ENCODE results near the gene ACIN1. TPM values are rescaled to one million over a fixed set of nuclear protein-coding genes. Genes with fewer than 3 reads are reported as not detected.

The ACIN1 gene
- total and polyA plus RNA-seq, 10 of the 15 experiments (the other 5 are each of a cell fraction or from before 2014, with no cell fraction given), result 4.3 to 148 (median 93.4) TPM

DNA sequence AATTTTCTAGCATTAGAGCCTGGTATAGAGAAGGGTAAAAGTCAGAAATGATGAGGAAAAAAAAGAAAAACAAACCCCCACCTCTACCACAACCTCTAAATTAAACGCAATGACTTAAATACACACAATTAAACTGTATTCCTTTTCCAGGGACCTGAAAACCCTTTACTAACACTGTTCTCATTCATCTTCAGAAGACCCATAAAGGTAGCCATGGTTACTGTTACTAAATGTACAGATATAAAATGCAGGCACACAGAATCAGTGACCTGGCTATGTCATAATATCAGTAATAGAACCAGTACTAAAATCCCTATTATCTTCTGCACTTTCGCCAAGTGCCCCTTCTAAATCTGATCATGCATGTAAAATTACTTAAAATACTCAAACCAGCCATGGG is 1.4 kb downstream of the ACIN1 start:
- ChIA-PET RAD21 (ENCODE audit: unreplicated experiment) (interaction anchor here (1.7 to 2.5 kb wide), 5 partner anchors 11 to 107 kb away, joined by 5 to 23 read pairs (median 9); no protein-coding TSS in a partner anchor), SMC1A (ENCODE audit: uncharacterized antibody, unreplicated experiment) (interaction anchor here (1.6 to 3.0 kb wide), 4 partner anchors 16 to 99 kb away, joined by 6 to 15 read pairs (median 13); no protein-coding TSS in a partner anchor), CTCF (interaction anchor here (1.0 to 3.7 kb wide), 7 partner anchors 17 to 228 kb away, joined by 3 to 65 read pairs (median 36); partner anchors contain the start of genes CEBPE, PABPN1 and PRMT5), POLR2A (interaction anchor here (1.0 kb wide), 1 partner anchor 13 kb away, joined by 6 read pairs; no protein-coding TSS in a partner anchor)
- Histone ChIP-seq H3K4me2 (ENCODE audit: control insufficient read depth, insufficient read depth) (peak overlapping the region; percentile 88), H3K79me2 (ENCODE audit: control insufficient read depth, insufficient read depth, low read length) (peaks cover 58% of the 10 kb centered on the region), H3K27ac (ENCODE audit: control insufficient read depth, insufficient read depth) (peak overlapping the region; percentile 99), H2AFZ (ENCODE audit: control insufficient read depth, low read depth, low read length) (no peak overlapping the region), H3K27me3 (replicated peaks in 1 of 2; ENCODE audit: control insufficient read depth in 2 of 2, insufficient read depth in 2 of 2, low read length in 1 of 2) (no peaks in the 10 kb centered on the region), H4K20me1 (ENCODE audit: control insufficient read depth, insufficient read depth) (0 out of 2 replicates have a peak, but pooled peaks cover 7% of the 10 kb centered on the region), H3K4me3 (peak overlapping the region; percentile 92), H3K9ac (ENCODE audit: control insufficient read depth, insufficient read depth, low read length) (peak overlapping the region; percentile 91), H3K9me3 (replicated peaks; ENCODE audit: control insufficient read depth, insufficient read depth, low read length) (no peaks in the 10 kb centered on the region), H3K36me3 (ENCODE audit: control insufficient read depth in 2 of 2, insufficient read depth in 2 of 2, low read length in 1 of 2) (peaks cover 3 to 32% of the 10 kb centered on the region in 2 experiments), H3K4me1 (ENCODE audit: control insufficient read depth, insufficient read depth, low read length) (peaks cover 3% of the 10 kb centered on the region; the same call in 1 of the 2 replicates)
- in situ Hi-C loops (cut with MboI) (no loop called here), intact Hi-C loops (cut with micrococcal nuclease; ENCODE audit: unreplicated experiment) (no loop called here)
- 50% methylated on average over 2 of the region's 2 CpGs for WGBS (ENCODE audit: insufficient coverage, insufficient replicate concordance, low lambda C conversion rate, missing lambda C conversion rate)
- no peak for DNase-seq (ENCODE audit: low read depth, low spot score)
- TF ChIP-seq WRNIP1 (IDR thresholded peaks at IDR 0.05; ENCODE audit: borderline replicate concordance, low read depth, low read length) (no peak), TAF1 (IDR thresholded peaks at IDR 0.05; ENCODE audit: borderline replicate concordance, low read depth, low read length) (no peak), DPF2 (IDR thresholded peaks at IDR 0.05) (no peak), POLR2A (IDR thresholded peaks at IDR 0.05; ENCODE audit: low read depth, low read length) (no peak), ZBED1 (IDR thresholded peaks at IDR 0.05; ENCODE audit: borderline replicate concordance) (no peak), NR2F1 (conservative IDR thresholded peaks at IDR 0.05) (no peak)
- TF ChIP-seq, protein P1, sequence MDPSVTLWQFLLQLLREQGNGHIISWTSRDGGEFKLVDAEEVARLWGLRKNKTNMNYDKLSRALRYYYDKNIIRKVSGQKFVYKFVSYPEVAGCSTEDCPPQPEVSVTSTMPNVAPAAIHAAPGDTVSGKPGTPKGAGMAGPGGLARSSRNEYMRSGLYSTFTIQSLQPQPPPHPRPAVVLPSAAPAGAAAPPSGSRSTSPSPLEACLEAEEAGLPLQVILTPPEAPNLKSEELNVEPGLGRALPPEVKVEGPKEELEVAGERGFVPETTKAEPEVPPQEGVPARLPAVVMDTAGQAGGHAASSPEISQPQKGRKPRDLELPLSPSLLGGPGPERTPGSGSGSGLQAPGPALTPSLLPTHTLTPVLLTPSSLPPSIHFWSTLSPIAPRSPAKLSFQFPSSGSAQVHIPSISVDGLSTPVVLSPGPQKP (IDR thresholded peaks at IDR 0.05; ENCODE audit: low read depth, low read length), result no peak
- TF ChIP-seq, protein P2, sequence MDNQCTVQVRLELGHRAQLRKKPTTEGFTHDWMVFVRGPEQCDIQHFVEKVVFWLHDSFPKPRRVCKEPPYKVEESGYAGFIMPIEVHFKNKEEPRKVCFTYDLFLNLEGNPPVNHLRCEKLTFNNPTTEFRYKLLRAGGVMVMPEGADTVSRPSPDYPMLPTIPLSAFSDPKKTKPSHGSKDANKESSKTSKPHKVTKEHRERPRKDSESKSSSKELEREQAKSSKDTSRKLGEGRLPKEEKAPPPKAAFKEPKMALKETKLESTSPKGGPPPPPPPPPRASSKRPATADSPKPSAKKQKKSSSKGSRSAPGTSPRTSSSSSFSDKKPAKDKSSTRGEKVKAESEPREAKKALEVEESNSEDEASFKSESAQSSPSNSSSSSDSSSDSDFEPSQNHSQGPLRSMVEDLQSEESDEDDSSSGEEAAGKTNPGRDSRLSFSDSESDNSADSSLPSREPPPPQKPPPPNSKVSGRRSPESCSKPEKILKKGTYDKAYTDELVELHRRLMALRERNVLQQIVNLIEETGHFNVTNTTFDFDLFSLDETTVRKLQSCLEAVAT (IDR thresholded peaks at IDR 0.05), result no peak
- TF ChIP-seq, protein P3, sequence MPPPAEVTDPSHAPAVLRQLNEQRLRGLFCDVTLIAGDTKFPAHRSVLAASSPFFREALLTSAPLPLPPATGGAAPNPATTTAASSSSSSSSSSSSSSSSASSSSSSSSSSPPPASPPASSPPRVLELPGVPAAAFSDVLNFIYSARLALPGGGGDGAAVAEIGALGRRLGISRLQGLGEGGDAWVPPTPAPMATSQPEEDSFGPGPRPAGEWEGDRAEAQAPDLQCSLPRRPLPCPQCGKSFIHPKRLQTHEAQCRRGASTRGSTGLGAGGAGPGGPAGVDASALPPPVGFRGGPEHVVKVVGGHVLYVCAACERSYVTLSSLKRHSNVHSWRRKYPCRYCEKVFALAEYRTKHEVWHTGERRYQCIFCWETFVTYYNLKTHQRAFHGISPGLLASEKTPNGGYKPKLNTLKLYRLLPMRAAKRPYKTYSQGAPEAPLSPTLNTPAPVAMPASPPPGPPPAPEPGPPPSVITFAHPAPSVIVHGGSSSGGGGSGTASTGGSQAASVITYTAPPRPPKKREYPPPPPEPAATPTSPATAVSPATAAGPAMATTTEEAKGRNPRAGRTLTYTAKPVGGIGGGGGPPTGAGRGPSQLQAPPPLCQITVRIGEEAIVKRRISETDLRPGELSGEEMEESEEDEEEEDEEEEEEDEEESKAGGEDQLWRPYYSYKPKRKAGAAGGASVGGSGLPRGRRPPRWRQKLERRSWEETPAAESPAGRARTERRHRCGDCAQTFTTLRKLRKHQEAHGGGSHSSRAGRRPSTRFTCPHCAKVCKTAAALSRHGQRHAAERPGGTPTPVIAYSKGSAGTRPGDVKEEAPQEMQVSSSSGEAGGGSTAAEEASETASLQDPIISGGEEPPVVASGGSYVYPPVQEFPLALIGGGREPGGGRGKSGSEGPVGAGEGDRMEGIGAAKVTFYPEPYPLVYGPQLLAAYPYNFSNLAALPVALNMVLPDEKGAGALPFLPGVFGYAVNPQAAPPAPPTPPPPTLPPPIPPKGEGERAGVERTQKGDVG (CRISPR knock-in tag; IDR thresholded peaks at IDR 0.05), result no peak
- TF ChIP-seq, protein P4, sequence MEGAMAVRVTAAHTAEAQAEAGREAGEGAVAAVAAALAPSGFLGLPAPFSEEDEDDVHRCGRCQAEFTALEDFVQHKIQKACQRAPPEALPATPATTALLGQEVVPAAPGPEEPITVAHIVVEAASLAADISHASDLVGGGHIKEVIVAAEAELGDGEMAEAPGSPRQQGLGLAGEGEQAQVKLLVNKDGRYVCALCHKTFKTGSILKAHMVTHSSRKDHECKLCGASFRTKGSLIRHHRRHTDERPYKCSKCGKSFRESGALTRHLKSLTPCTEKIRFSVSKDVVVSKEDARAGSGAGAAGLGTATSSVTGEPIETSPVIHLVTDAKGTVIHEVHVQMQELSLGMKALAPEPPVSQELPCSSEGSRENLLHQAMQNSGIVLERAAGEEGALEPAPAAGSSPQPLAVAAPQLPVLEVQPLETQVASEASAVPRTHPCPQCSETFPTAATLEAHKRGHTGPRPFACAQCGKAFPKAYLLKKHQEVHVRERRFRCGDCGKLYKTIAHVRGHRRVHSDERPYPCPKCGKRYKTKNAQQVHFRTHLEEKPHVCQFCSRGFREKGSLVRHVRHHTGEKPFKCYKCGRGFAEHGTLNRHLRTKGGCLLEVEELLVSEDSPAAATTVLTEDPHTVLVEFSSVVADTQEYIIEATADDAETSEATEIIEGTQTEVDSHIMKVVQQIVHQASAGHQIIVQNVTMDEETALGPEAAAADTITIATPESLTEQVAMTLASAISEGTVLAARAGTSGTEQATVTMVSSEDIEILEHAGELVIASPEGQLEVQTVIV (IDR thresholded peaks at IDR 0.05; ENCODE audit: borderline replicate concordance, partially characterized antibody), result no peak
- ATAC-seq, result no peak
- FAIRE-seq, result no peak
- no TSS peak for BruUV-seq (replicated peaks)

All from GM12878 (cell line).